GM19397 (cell line): ENCODE data around the gene FASTKD2.
A peak's percentile ranks its signal among the peaks of the same experiment; 100 is the strongest.

Experiments used
- ATAC-seq: cut with Tn5 transposase; IDR thresholded peaks from one replicate; pipeline ENCODE4 v1.9.1; 2021; ENCODE audit warnings: mild to moderate bottlenecking, moderate library complexity; ENCODE audit not compliant: unreplicated experiment

Gene FASTKD2

GRCh38 chr2:206765242-206766056 lies at the start of gene FASTKD2, which contains the start of gene MDH1B:
FASTKD2 (plus strand) TSS chr2:206765606; CDS start chr2:206766694, 1,088 bp downstream.
MDH1B (minus strand) TSS chr2:206765328; CDS start chr2:206765271, 57 bp downstream.
- ATAC-seq: peak; percentile 93

GRCh38 chr2:206716623-206717022 lies 48.8 kb upstream of the FASTKD2 start:
- ATAC-seq: no peak

- no peak for ATAC-seq
Observed at GRCh38 chr2:206718296-206718695, 47.1 kb upstream of the FASTKD2 start, which contains the start of gene DYTN. DYTN (minus strand) TSS chr2:206718396; CDS start chr2:206718279, 117 bp downstream.

GRCh38 chr2:206721256-206721920 lies 44.0 kb upstream of the FASTKD2 start:
- ATAC-seq: peak; percentile 77

GRCh38 chr2:206723288-206723687 lies 42.1 kb upstream of the FASTKD2 start:
- ATAC-seq: no peak

GRCh38 chr2:206727287-206727686 lies 38.1 kb upstream of the FASTKD2 start:
- no peak for ATAC-seq

- ATAC-seq: no peak
Observed at GRCh38 chr2:206728277-206729199, 36.9 kb upstream of the FASTKD2 start.

- ATAC-seq: no peak
Observed at GRCh38 chr2:206733341-206733740, 32.1 kb upstream of the FASTKD2 start.

- no peak for ATAC-seq
Observed at GRCh38 chr2:206736935-206737334, 28.5 kb upstream of the FASTKD2 start.

- no peak for ATAC-seq
Observed at GRCh38 chr2:206739271-206739670, 26.1 kb upstream of the FASTKD2 start.

- ATAC-seq: no peak
Observed at GRCh38 chr2:206740800-206741199, 24.6 kb upstream of the FASTKD2 start.

GRCh38 chr2:206756816-206757215 lies 8.6 kb upstream of the FASTKD2 start:
- no peak for ATAC-seq

- ATAC-seq: no peak
Observed at GRCh38 chr2:206764673-206765241, 649 bp upstream of the FASTKD2 start.

- ATAC-seq: no peak
Observed at GRCh38 chr2:206766057-206766930, 888 bp downstream of the FASTKD2 start.

- ATAC-seq: no peak
Observed at GRCh38 chr2:206774871-206775270, 9.5 kb downstream of the FASTKD2 start.

GRCh38 chr2:206776432-206776831 lies 11.0 kb downstream of the FASTKD2 start:
- no peak for ATAC-seq

- ATAC-seq: no peak
Observed at GRCh38 chr2:206780671-206781070, 15.3 kb downstream of the FASTKD2 start.

GRCh38 chr2:206783718-206784117 lies 18.3 kb downstream of the FASTKD2 start:
- no peak for ATAC-seq

GRCh38 chr2:206784559-206785353 lies 19.4 kb downstream of the FASTKD2 start:
- ATAC-seq: no peak
